ENCODE results near the gene CFAP54. TPM values are rescaled to one million over a fixed set of nuclear protein-coding genes. Genes with fewer than 3 reads are reported as not detected.

The CFAP54 gene
- 21.5 and 26.9 TPM in 2 replicates for total RNA-seq
- polyA plus RNA-seq = 3.2 and 3.6 TPM in 2 replicates
- polyA plus RNA-seq (2011; cell fraction: cytosol; rRNA removed) = 2.2 and 3.3 TPM in 2 replicates
- 38.2 and 38.5 TPM in 2 replicates for polyA plus RNA-seq (2011; cell fraction: nucleus; rRNA removed)
- polyA plus RNA-seq (2012) = 9.6 and 9.9 TPM in 2 replicates
- polyA minus RNA-seq = 56.8 and 67.7 TPM in 2 replicates
- polyA minus RNA-seq (2011; cell fraction: cytosol; rRNA and poly(A)+ RNA removed) = not detected
- 189 and 243 TPM in 2 replicates for polyA minus RNA-seq (2011; cell fraction: nucleus; rRNA and poly(A)+ RNA removed)
- Bru-seq, nascent RNA = percentile 82 among the genes with signal in this experiment
- percentile 50 among the genes with signal in this experiment for BruChase-seq, experiment 1, labeled RNA remaining after a 6-hour chase
- BruChase-seq, experiment 2, labeled RNA remaining after a 2-hour chase = percentile 59 among the genes with signal in this experiment
- long read RNA-seq, partial matches to known transcripts = 5 of 55 reads
- long read RNA-seq, other reads (novel, unspliced or antisense) = 49 of 55 reads

- Histone ChIP-seq H3K9me3 (replicated peaks; ENCODE audit: control insufficient read depth, insufficient read depth, low read length) (no peaks in the 10 kb centered on the region), H3K27ac (ENCODE audit: insufficient read depth, low read depth, low read length) (peak within 1 kb of the TSS; percentile 88), H3K9ac (replicated peaks; ENCODE audit: extremely low read depth, insufficient read depth, low read length) (peak within 1 kb of the TSS; percentile 93), H3K36me3 (ENCODE audit: control insufficient read depth in 2 of 2, extremely low read depth in 1 of 2, insufficient read depth in 2 of 2, low read length in 2 of 2) (no peaks in the 10 kb centered on the region), H3K27me3 (ENCODE audit: control insufficient read depth in 2 of 2, insufficient read depth in 2 of 2, low read length in 2 of 2) (no peaks in the 10 kb centered on the region), H3K4me3 (replicated peaks in 1 of 3; ENCODE audit: insufficient read depth in 1 of 3, low read depth in 1 of 3, low read length in 3 of 3) (peak within 1 kb of the TSS; percentile 30 to 66 (median 53)), H3K4me1 (ENCODE audit: control insufficient read depth, extremely low read depth, insufficient read depth, low read length) (peaks cover 55% of the 10 kb centered on the region), H3K9me1 (replicated peaks; ENCODE audit: control insufficient read depth, extremely low read depth, insufficient read depth, low read length) (no peaks in the 10 kb centered on the region), H2AFZ (ENCODE audit: low read depth, low read length) (peak within 1 kb of the TSS; percentile 32), H4K20me1 (replicated peaks; ENCODE audit: control insufficient read depth, extremely low read depth, insufficient read depth, low read length) (no peaks in the 10 kb centered on the region), H3K4me2 (ENCODE audit: insufficient read depth, low read length) (peak within 1 kb of the TSS; percentile 65), H3K79me2 (ENCODE audit: control insufficient read depth, insufficient read depth, low read length) (peaks cover 7% of the 10 kb centered on the region)
- peak; percentile 86 for FAIRE-seq
- peak; percentile 96 for DNase-seq (ENCODE audit: low read depth, low spot score)
- BruUV-seq (replicated peaks) = TSS peak; percentile 39
- intact Hi-C loops (cut with micrococcal nuclease) = loop anchor here (1.0 kb wide), 6 partner anchors 12 to 88 kb away; no protein-coding TSS in a partner anchor
- TF ChIP-seq POLR2AphosphoS5 (IDR thresholded peaks at IDR 0.05; ENCODE audit: insufficient read depth, low read depth, low read length) (peak; percentile 65), CTCF (IDR thresholded peaks at IDR 0.05; ENCODE audit: extremely low read depth in 1 of 2, insufficient read depth in 1 of 2, low read depth in 1 of 2, low read length in 2 of 2) (peak; percentile 92), POLR2A (IDR thresholded peaks at IDR 0.05; ENCODE audit: low read depth, low read length) (no peak), MAX (IDR thresholded peaks at IDR 0.05; ENCODE audit: insufficient read depth, insufficient read length) (peak; percentile 83), EZH2 (IDR thresholded peaks at IDR 0.05; ENCODE audit: borderline replicate concordance, low read depth, low read length, severe bottlenecking) (no peak)
- POLR2A ChIA-PET = interaction anchor here (1.0 to 1.4 kb wide), 3 partner anchors 27 to 90 kb away, joined by 3 to 4 read pairs (median 3); no protein-coding TSS in a partner anchor
- dilution Hi-C loops (cut with MboI; ENCODE audit: extremely low pct_ligation_motif_present, low sequenced_read_pairs) = no loop called here
- CTCF ChIA-PET = interaction anchor here (0.7 to 2.7 kb wide), 11 partner anchors 9 to 93 kb away, joined by 3 to 20 read pairs (median 4); no protein-coding TSS in a partner anchor
Observed at GRCh38 chr12:96489392-96490056, at the start of gene CFAP54. TSS of gene CFAP54 (plus strand) at chr12:96489577. CDS start at chr12:96489610, 33 bp downstream.

Measured in endothelial cell of umbilical vein (primary cell).